Large intestine (tissue), 1 donor: ENCODE results near the gene CLPTM1L. TPM values are rescaled to one million over a fixed set of nuclear protein-coding genes. Genes with fewer than 3 reads are reported as not detected.

Experiments used
- polyA plus RNA-seq: library from polyadenylated mRNA; unstranded; fragments of 120-200 nt; gene quantifications from one replicate; pipeline ENCODE4 v1.2.1, GENCODE V29; 2013

The CLPTM1L gene
- polyA plus RNA-seq, 1 donor: 87.4 TPM

Other genes starting within 250 kb of the CLPTM1L start
- 76.6 TPM for gene SLC12A7, start 233.0 kb downstream of the CLPTM1L start, polyA plus RNA-seq
- gene SLC6A19, start 143.5 kb downstream of the CLPTM1L start, polyA plus RNA-seq: 295 TPM
- gene SLC6A18, start 119.7 kb downstream of the CLPTM1L start, polyA plus RNA-seq: 0.03 TPM
- gene TERT, start 50.0 kb downstream of the CLPTM1L start, polyA plus RNA-seq: 4.0 TPM
- 0.13 TPM for gene SLC6A3, start 100.3 kb upstream of the CLPTM1L start, polyA plus RNA-seq
- 14.8 TPM for gene LPCAT1, start 178.9 kb upstream of the CLPTM1L start, polyA plus RNA-seq